GM12872 (cell line): ENCODE data around the gene ZNF407.

Experiments used
- TF ChIP-seq, protein P1 (sequence below): IDR thresholded peaks from 3 replicates; pipeline ENCODE4 v1.5.1; 2011; ENCODE audit warnings: low read depth, mild to moderate bottlenecking, low read length, moderate library complexity; ENCODE audit not compliant: insufficient read depth

The ZNF407 gene

DNA sequence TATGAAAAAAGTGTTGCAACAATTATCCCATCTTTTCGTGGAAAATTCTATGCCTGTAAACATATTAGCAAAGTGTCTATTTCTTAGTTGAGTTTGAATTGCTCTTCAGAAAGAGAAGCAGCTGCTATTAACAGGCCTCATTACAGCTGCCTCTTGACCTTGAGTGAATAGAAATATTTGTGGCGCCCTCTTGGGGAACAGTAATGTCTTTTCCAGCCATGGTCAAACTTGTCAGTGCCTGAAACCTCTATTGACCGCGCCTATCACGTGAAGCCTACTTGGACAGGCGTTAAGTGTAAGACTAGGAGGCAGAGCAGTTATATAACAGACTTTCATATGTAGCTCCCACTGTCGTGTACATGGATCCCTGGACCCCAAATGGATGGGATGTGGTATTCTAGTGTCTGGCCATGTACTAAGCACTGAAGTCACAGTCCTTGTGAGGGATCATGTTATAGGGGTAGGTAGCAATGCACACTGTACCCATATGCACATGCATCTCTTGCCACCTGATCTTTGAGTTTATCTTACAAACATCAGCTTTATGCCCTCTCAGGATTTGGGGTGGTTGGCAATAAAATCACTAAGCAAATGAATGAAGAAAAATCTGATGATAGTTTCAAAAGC, 366.3 kb downstream of the ZNF407 start:
- TF ChIP-seq, protein P1, sequence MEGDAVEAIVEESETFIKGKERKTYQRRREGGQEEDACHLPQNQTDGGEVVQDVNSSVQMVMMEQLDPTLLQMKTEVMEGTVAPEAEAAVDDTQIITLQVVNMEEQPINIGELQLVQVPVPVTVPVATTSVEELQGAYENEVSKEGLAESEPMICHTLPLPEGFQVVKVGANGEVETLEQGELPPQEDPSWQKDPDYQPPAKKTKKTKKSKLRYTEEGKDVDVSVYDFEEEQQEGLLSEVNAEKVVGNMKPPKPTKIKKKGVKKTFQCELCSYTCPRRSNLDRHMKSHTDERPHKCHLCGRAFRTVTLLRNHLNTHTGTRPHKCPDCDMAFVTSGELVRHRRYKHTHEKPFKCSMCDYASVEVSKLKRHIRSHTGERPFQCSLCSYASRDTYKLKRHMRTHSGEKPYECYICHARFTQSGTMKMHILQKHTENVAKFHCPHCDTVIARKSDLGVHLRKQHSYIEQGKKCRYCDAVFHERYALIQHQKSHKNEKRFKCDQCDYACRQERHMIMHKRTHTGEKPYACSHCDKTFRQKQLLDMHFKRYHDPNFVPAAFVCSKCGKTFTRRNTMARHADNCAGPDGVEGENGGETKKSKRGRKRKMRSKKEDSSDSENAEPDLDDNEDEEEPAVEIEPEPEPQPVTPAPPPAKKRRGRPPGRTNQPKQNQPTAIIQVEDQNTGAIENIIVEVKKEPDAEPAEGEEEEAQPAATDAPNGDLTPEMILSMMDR = peak; percentile 55

DNA sequence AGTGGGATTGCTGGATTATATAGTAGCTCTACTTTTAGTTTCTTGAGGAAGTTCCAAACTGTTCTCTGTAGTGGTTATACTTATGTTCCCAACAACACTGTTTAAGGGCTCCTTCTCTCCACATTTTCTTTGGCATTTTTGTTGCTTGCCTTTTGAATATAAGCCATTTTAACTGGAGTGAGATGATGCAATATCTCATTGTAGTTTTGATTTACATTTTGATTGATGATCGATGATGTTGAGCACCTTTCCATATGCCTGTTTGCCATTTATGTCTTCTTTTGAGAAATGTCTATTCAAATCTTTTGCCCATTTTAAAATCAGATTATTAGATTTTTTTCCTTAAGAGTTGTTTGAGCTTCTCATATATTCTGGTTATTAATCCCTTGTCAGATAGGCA, 368.0 kb downstream of the ZNF407 start:
- TF ChIP-seq, protein P1 = no peak

DNA sequence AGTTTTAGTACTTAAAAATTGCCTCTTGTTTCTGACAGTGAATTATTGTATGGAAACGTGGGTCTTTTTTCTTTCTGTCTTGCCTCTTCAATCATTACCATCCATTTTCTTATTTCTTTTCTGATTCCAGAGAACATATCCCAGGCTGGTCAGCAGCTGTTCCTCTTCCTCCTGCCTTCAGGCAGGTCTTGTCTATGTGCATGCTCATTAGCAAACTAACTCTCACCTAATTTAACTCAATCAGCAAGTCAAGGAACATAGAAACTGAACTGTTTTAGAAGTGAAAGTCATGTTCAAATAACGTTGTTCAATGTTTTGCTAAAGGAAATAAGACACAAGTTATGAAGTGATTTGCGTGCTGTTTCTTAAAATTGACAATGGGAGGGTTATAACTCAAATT, 369.8 kb downstream of the ZNF407 start:
- TF ChIP-seq, protein P1 = no peak

DNA sequence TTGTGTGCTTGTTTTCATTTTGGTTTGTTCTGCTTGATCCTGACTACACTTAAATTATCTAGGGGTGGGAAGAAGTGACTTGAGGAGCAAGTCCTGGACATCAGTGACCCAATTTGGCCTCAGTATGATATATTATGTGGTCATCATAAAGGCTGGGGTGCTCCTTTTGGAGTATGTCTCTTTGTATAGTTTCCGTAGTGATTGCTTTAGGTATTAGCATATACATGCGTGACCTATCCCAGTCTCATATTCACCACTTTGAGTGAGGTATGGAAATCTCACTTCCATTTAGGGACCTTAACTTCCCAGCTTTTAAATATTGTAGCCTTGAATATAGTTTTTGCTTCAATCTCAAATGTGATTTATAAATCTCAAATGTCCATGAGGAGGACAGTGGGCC, 370.3 kb downstream of the ZNF407 start:
- TF ChIP-seq, protein P1 = no peak

DNA sequence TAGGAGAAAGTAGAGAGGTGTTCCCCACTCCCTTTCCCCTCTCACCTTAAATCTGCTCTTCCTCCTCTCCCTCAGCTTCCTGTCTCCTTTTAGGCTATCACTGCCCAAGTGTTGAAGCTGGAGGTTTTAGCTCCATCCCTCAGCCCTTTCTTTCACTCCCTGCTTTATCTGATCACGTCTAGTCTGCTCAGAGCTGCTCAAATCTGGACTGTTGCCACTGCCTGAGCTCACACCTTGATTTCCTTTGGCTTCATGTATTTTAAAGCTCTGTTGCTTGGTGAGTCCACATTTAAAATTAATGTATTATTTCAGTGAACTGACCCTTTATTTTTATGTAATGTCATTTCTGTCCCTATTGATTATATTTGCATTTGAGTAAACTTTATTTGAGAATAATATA, 374.7 kb downstream of the ZNF407 start:
- TF ChIP-seq, protein P1 = no peak

DNA sequence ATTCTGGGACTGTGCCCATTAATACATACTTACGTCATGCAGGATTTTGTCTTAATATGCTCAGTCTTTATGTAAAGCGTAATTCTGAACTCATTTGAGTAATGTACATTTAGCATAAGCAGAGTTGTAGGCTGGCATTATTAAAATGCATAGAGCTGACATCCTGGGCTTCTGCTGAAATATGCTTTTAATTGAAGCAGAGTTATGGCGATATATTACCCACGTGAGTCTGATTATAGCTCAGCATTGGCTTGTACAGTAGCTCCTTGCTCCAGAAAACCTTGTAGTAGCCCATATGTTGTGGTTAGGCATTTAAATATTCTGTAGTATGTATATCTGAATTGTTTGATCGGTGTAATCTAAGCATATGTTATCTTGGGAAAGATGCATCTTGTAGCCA, 377.3 kb downstream of the ZNF407 start:
- TF ChIP-seq, protein P1 = no peak

DNA sequence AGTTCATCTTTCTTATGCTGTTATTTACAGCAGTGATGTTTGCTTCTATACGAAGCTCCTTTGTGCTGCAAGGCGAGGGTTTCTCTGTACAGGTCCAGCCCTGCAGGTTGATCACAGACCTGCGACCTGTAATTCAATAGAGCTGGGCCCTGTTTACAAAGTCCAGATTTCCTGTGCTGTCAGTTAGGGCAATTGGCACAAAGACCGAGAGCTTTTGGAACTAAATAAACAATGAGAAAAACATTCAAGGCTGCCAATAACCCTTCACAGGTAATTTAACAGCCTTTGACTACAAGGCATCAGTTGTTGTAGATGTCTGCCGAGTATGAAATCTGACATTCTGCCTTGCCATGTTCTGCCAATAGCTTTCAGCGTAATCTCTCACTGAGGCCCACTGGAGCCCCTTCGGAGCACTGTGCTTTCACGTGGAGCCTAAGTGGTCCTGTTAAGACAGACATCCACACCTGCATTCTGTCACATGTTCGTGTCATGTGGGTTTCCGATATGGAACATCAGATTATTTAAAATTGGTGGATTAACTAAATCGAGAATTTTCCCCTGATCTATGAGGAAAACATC, 378.8 kb downstream of the ZNF407 start:
- TF ChIP-seq, protein P1 = no peak

DNA sequence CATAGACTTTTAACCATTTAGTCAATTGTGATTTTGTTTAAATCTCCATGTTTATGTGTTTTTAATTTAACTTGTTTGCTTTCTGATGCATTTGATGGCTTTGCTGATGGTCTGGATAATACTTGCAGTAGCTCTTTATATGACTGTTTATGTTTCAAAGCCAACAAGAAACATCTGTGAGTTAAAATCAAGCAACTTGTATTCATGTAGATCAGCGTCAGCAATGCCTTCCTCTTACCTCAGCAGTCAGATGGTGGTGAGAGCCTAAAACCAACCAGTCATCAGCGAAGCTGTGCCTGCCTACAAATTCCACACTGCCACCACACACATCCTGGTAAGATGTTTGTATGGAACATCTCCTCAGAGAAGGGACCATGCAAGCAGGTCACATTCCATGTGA, 379.4 kb downstream of the ZNF407 start:
- TF ChIP-seq, protein P1 = no peak
